GM20000 (cell line): Measurements from ENCODE around the gene TCF7L2.

Experiments used
- DNase-seq: peaks from one replicate; pipeline ENCODE4 v3.0.0; 2012; ENCODE audit warnings: low spot score
- TF ChIP-seq, protein P1 (sequence below): IDR thresholded peaks from 2 replicates; pipeline ENCODE4 v1.5.1; 2012; ENCODE audit warnings: mild to moderate bottlenecking, control low read depth; ENCODE audit errors: extremely low read depth, missing control alignments

TCF7L2 gene

DNA sequence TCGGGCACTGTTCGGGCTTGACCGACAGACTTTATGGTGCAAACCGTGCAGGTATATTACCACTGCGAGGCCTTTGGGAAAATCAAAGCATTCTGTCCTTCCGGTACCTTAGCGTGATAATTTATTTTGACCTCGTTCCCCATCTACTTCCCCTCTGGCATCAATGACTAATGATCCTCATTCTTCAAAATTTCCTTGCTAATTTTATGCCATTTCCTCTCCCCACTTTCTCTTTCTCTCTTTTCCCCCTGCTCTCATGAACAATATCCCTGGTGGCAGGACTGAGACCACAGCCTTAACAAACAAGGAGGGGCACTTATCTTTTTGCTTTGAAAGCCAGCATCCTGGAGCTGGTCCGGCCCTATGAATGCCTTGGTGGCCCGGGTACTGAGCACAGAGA is 210.6 kb downstream of the TCF7L2 start:
- TF ChIP-seq, protein P1, sequence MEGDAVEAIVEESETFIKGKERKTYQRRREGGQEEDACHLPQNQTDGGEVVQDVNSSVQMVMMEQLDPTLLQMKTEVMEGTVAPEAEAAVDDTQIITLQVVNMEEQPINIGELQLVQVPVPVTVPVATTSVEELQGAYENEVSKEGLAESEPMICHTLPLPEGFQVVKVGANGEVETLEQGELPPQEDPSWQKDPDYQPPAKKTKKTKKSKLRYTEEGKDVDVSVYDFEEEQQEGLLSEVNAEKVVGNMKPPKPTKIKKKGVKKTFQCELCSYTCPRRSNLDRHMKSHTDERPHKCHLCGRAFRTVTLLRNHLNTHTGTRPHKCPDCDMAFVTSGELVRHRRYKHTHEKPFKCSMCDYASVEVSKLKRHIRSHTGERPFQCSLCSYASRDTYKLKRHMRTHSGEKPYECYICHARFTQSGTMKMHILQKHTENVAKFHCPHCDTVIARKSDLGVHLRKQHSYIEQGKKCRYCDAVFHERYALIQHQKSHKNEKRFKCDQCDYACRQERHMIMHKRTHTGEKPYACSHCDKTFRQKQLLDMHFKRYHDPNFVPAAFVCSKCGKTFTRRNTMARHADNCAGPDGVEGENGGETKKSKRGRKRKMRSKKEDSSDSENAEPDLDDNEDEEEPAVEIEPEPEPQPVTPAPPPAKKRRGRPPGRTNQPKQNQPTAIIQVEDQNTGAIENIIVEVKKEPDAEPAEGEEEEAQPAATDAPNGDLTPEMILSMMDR: no peak
- no peak for DNase-seq

DNA sequence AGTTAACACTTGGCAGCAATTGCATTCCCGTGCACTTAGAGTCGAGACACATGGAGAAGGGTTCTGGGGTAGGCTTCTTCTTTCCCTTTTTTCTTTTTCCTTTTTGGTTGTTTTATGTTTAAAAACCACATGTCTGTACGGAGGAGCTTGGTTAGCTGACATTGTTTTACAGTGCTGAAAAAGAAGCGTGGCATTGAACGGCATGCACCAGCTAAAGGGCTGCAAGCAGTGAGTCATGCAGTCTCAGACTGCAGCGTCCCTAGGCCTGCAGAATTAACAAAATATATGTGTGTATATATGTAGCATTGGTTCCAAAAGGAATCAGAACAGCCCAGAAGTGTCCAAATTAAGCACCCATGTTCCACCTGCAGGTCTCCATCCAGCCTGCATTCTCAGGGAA is 211.0 kb downstream of the TCF7L2 start:
- TF ChIP-seq, protein P1: no peak
- no peak for DNase-seq

DNA sequence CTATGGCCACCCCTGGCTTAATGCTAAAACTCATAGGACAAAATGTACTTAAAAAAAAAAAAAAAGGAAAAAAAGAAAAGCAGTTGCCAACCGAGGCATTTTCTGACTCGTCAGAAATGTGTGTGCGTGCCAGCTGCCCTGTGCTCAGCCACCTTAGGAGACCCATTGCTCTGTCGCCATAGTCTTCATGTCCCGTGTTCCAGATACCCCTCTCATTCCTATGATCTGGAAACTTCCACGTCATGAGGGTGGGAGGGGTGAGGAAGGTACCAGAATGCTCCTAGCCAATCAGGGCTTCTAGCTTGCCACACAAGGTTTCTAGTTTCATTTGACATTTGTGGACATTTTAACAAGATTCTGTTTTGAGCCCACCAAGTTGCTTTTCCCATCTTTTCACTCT is 212.9 kb downstream of the TCF7L2 start:
- TF ChIP-seq, protein P1: no peak
- no peak for DNase-seq

DNA sequence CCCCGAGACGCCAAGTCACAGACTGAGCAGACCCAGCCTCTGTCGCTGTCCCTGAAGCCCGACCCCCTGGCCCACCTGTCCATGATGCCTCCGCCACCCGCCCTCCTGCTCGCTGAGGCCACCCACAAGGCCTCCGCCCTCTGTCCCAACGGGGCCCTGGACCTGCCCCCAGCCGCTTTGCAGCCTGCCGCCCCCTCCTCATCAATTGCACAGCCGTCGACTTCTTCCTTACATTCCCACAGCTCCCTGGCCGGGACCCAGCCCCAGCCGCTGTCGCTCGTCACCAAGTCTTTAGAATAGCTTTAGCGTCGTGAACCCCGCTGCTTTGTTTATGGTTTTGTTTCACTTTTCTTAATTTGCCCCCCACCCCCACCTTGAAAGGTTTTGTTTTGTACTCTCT is 215.6 kb downstream of the TCF7L2 start:
- no peak for DNase-seq
- TF ChIP-seq, protein P1: no peak

DNA sequence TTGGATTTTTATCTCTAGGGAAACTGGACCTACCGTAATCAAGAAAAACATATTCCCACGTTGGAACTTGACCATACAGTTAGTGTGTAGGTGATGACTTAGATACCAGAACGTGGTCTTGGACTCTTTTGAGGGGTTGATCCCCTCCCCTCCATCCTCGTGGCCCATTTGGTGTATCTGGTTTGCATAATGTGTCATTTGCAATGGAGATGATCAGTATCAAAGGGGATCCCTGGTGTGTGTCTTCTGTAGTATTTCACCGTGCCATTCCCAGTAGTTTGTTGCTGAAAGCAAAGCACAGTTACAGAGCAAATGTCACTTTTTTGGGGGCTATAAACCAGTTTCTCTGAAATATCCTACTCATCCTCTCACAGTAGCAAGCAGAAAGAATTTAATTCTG is 217.7 kb downstream of the TCF7L2 start:
- DNase-seq: no peak
- TF ChIP-seq, protein P1: no peak

DNA sequence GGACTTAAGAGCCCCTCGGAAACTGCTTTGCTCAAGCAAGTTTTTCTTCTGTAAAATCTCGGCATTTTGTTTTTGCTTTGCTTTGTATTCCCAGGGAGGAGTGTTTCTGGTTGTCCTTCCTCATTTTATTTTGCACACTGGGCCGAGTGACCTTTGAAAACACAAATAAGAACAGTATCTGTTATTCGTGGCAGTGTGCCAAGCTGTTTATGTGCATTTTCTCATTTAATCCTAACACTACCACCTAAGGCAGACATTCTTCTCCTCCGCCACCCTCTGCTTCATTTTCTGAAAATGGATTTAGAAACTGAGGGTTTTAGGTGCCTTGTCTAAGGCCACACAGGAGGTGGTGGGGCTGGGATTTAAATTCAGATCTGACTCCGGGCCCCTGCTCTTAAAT is 218.5 kb downstream of the TCF7L2 start:
- TF ChIP-seq, protein P1: no peak
- no peak for DNase-seq

DNA sequence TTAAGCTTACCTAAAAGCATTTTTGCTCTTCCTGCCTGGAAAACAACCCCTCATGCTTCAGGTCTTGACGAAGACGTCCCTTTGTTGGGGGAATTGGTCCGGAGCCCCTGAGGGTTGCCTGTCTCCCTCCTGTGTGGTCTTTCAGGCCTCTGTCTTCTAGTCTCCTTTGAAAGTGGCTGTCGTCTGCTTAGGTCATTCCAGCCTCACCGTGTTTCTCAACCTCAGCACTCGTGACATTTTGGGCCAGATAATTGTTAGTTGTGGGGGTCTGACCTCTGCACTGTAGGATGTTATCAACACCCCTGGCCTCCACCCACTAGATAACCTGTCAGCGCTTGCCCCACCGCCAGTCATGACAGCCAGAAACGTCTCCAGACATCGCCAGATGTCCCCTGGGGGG is 219.1 kb downstream of the TCF7L2 start:
- DNase-seq: no peak
- TF ChIP-seq, protein P1: no peak
